SU-DHL-6 (cell line): Measurements from ENCODE around the gene GPAT3.

Experiments
- H2AFZ ChIP-seq: fragments of 200-600 bp; sonication (generic); 2 replicates; pipeline ENCODE4 v1.6.1; 2014; ENCODE audit warnings: low read depth, mild to moderate bottlenecking, moderate library complexity, mixed read lengths, antibody characterized with exemption, low read length; ENCODE audit not compliant: severe bottlenecking
- H3F3A ChIP-seq: fragments of 200-600 bp; shearing (Covaris generic); 2 replicates; pipeline ENCODE4 v1.6.0; 2016; ENCODE audit warnings: antibody characterized with exemption, mild to moderate bottlenecking; ENCODE audit not compliant: insufficient read depth
- H3K27ac ChIP-seq: fragments of 200-600 bp; sonication (generic); 2 replicates; pipeline ENCODE4 v1.5.1; 2016; ENCODE audit warnings: low read depth, mild to moderate bottlenecking, low read length, moderate library complexity, mixed read lengths
- H3K27me3 ChIP-seq: fragments of 200-600 bp; sonication (generic), shearing (Covaris generic); 2 replicates; pipeline ENCODE4 v1.6.0; 2014; ENCODE audit warnings: mild to moderate bottlenecking, low read length
- H3K36me3 ChIP-seq: fragments of 200-600 bp; sonication (generic); 2 replicates; pipeline ENCODE4 v1.6.1; 2014; ENCODE audit warnings: mild to moderate bottlenecking, low read length, mixed read lengths
- H3K4me2 ChIP-seq: fragments of 300-600, 200-600 bp; shearing (Covaris generic), sonication (generic); 2 replicates; pipeline ENCODE4 v1.6.0; 2014; ENCODE audit warnings: low read length, low read depth, mild to moderate bottlenecking; ENCODE audit not compliant: poor library complexity, severe bottlenecking
- H3K4me3 ChIP-seq: fragments of 200-600 bp; sonication (generic); 2 replicates; pipeline ENCODE4 v1.5.1; 2014; ENCODE audit warnings: antibody characterized with exemption, low read length, mild to moderate bottlenecking, mixed read lengths; ENCODE audit not compliant: insufficient read depth, poor library complexity, severe bottlenecking
- H3K79me2 ChIP-seq: fragments of 200-600 bp; sonication (generic); 2 replicates; pipeline ENCODE4 v1.6.1; 2014; ENCODE audit warnings: mild to moderate bottlenecking, low read length, moderate library complexity; ENCODE audit not compliant: insufficient read depth
- H3K9ac ChIP-seq: fragments of 200-600 bp; sonication (generic); 2 replicates; pipeline ENCODE4 v1.7.0; 2014; ENCODE audit warnings: mild to moderate bottlenecking, low read length
- H3K9me2 ChIP-seq: fragments of 200-600 bp; sonication (generic); replicated peaks from 2 replicates; pipeline ENCODE4 v1.6.1; 2014; ENCODE audit warnings: low read length; ENCODE audit not compliant: insufficient read depth
- H3K9me3 ChIP-seq: fragments of 200-600 bp; sonication (generic); 2 replicates; pipeline ENCODE4 v1.6.1; 2014; ENCODE audit warnings: low read length, mixed read lengths; ENCODE audit not compliant: insufficient read depth
- H4K20me1 ChIP-seq: fragments of 200-600 bp; sonication (generic); 2 replicates; pipeline ENCODE4 v1.6.1; 2014; ENCODE audit warnings: low read depth, mild to moderate bottlenecking, antibody characterized with exemption, low read length, moderate library complexity, mixed read lengths
- EZH2phosphoT487 ChIP-seq: fragments of 200-600 bp; sonication (generic), shearing (Covaris generic); conservative IDR thresholded peaks from 2 replicates; pipeline ENCODE4 v1.6.1; 2018; ENCODE audit warnings: mild to moderate bottlenecking, antibody characterized with exemption, low read length, moderate library complexity, mixed read lengths
- TF ChIP-seq, protein P1 (sequence below): fragments of 200-600 bp; sonication (generic); IDR thresholded peaks from one replicate; pipeline ENCODE4 v1.5.1; 2017; ENCODE audit warnings: antibody characterized with exemption, mild to moderate bottlenecking, low read length, moderate library complexity; ENCODE audit not compliant: insufficient read depth, poor library complexity, severe bottlenecking

The GPAT3 gene

GRCh38 chr4:83603129-83603528 lies 67.2 kb downstream of the GPAT3 start:
- Histone ChIP-seq H3K27ac (no peak overlapping the region), H3K4me2 (no peak overlapping the region), H4K20me1 (no peaks in the 10 kb centered on the region), H3K9me2 (no peaks in the 10 kb centered on the region), H3K27me3 (no peaks in the 10 kb centered on the region), H3K36me3 (no peaks in the 10 kb centered on the region), H3K9ac (no peak overlapping the region), H3F3A (no peaks in the 10 kb centered on the region), H3K79me2 (no peaks in the 10 kb centered on the region), H2AFZ (no peak overlapping the region), H3K4me3 (no peak overlapping the region), H3K9me3 (no peaks in the 10 kb centered on the region)
- no peak for TF ChIP-seq EZH2phosphoT487
- TF ChIP-seq, protein P1, sequence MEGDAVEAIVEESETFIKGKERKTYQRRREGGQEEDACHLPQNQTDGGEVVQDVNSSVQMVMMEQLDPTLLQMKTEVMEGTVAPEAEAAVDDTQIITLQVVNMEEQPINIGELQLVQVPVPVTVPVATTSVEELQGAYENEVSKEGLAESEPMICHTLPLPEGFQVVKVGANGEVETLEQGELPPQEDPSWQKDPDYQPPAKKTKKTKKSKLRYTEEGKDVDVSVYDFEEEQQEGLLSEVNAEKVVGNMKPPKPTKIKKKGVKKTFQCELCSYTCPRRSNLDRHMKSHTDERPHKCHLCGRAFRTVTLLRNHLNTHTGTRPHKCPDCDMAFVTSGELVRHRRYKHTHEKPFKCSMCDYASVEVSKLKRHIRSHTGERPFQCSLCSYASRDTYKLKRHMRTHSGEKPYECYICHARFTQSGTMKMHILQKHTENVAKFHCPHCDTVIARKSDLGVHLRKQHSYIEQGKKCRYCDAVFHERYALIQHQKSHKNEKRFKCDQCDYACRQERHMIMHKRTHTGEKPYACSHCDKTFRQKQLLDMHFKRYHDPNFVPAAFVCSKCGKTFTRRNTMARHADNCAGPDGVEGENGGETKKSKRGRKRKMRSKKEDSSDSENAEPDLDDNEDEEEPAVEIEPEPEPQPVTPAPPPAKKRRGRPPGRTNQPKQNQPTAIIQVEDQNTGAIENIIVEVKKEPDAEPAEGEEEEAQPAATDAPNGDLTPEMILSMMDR: no peak

GRCh38 chr4:83604321-83604720 lies 68.4 kb downstream of the GPAT3 start:
- H3K79me2 ChIP-seq: no peaks in the 10 kb centered on the region
- no peak overlapping the region for H2AFZ ChIP-seq
- H3K4me2 ChIP-seq: no peak overlapping the region
- H4K20me1 ChIP-seq: no peaks in the 10 kb centered on the region
- H3K27me3 ChIP-seq: no peaks in the 10 kb centered on the region
- no peaks in the 10 kb centered on the region for H3F3A ChIP-seq
- H3K36me3 ChIP-seq: no peaks in the 10 kb centered on the region
- H3K4me3 ChIP-seq: no peak overlapping the region
- no peak overlapping the region for H3K27ac ChIP-seq
- no peaks in the 10 kb centered on the region for H3K9me3 ChIP-seq
- H3K9ac ChIP-seq: no peak overlapping the region
- no peaks in the 10 kb centered on the region for H3K9me2 ChIP-seq
- TF ChIP-seq EZH2phosphoT487: no peak
- TF ChIP-seq, protein P1: no peak

DNA sequence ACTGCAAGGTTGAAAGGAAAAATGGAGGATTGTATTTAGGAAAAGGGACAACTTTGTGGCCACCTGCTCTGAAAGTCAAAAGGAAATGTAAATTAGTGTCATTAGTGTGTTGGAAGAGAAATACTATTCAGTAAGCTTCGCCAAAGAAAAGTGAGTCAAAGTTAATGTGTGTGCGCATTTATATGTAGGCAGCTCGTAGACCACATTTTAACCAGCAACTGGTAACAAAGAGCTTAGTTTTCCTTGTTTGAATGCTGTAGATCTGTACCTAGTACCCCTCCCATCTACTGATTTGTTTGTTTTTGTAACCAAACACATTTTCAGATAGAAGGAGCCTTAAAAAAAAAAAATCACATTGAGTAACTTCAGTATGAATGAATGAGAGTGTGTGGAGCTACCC lies 69.3 kb downstream of the GPAT3 start:
- Histone ChIP-seq H3K36me3 (no peaks in the 10 kb centered on the region), H3K79me2 (no peaks in the 10 kb centered on the region), H3K9me3 (no peaks in the 10 kb centered on the region), H2AFZ (no peak overlapping the region), H4K20me1 (no peaks in the 10 kb centered on the region), H3K27ac (no peak overlapping the region), H3K9me2 (no peaks in the 10 kb centered on the region), H3K4me3 (no peak overlapping the region), H3K9ac (no peak overlapping the region), H3K4me2 (no peak overlapping the region), H3K27me3 (no peaks in the 10 kb centered on the region), H3F3A (no peaks in the 10 kb centered on the region)
- TF ChIP-seq, protein P1: no peak
- TF ChIP-seq EZH2phosphoT487: no peak
